HepG2 (cell line): ENCODE results near the gene CISH. TPM values are rescaled to one million over a fixed set of nuclear protein-coding genes. Genes with fewer than 3 reads are reported as not detected.

Experiments used
- ARID2 ChIP-seq: sonication (generic); formaldehyde crosslinking; IDR thresholded peaks from 2 replicates; pipeline ENCODE4 v1.8.1; 2022; ENCODE audit warnings: mild to moderate bottlenecking, missing genetic modification reagents, borderline replicate concordance
- ARNT2 ChIP-seq: sonication (generic); formaldehyde crosslinking; IDR thresholded peaks from 2 replicates; pipeline ENCODE4 v1.8.0; 2022; ENCODE audit warnings: mild to moderate bottlenecking, low read depth, missing genetic modification reagents, moderate library complexity
- ATAD3A ChIP-seq: sonication (generic); formaldehyde crosslinking; IDR thresholded peaks from 2 replicates; pipeline ENCODE4 v1.4.0; 2020; ENCODE audit warnings: missing genetic modification reagents
- BCLAF1 ChIP-seq: fragments of 450-650 bp; IDR thresholded peaks from 2 replicates; pipeline ENCODE4 v1.6.1; 2017; ENCODE audit warnings: mild to moderate bottlenecking
- FOXJ3 ChIP-seq: sonication (generic); formaldehyde crosslinking; IDR thresholded peaks from 2 replicates; pipeline ENCODE4 v1.4.0; 2020; ENCODE audit warnings: missing genetic modification reagents, mild to moderate bottlenecking, borderline replicate concordance
- KDM2A ChIP-seq: sonication (generic); formaldehyde crosslinking; IDR thresholded peaks from 2 replicates; pipeline ENCODE4 v1.4.0; 2020; ENCODE audit warnings: low read depth, missing genetic modification reagents, borderline replicate concordance
- NFE2L2 ChIP-seq: fragments of 150-350 bp; IDR thresholded peaks from 2 replicates; pipeline ENCODE4 v1.6.1; 2014; ENCODE audit warnings: low read length
- PHF8 ChIP-seq: sonication (generic); formaldehyde crosslinking; IDR thresholded peaks from 2 replicates; pipeline ENCODE4 v1.5.0; 2020; ENCODE audit warnings: missing genetic modification reagents
- PLSCR1 ChIP-seq: sonication (generic); formaldehyde crosslinking; IDR thresholded peaks from 2 replicates; pipeline ENCODE4 v1.5.0; 2020; ENCODE audit warnings: missing genetic modification reagents, mild to moderate bottlenecking, borderline replicate concordance
- RFX3 ChIP-seq: IDR thresholded peaks from 2 replicates; pipeline ENCODE4 v1.6.1; 2016; ENCODE audit warnings: missing biosample characterization, missing genetic modification reagents
- RNF2 ChIP-seq: fragments of 450-650 bp; conservative IDR thresholded peaks from 2 replicates; pipeline ENCODE4 v1.6.1; 2016; ENCODE audit warnings: low read depth
- SMAD9 ChIP-seq: sonication (generic); formaldehyde crosslinking; IDR thresholded peaks from 2 replicates; pipeline ENCODE4 v1.5.1; 2020; ENCODE audit warnings: mild to moderate bottlenecking, missing genetic modification reagents
- SP5 ChIP-seq: IDR thresholded peaks from 2 replicates; pipeline ENCODE4 v1.6.1; 2016; ENCODE audit warnings: low read depth, borderline replicate concordance
- TAF15 ChIP-seq: fragments of 200-400 bp; formaldehyde crosslinking; IDR thresholded peaks from one replicate; pipeline ENCODE4 v1.6.1; 2018; ENCODE audit warnings: mild to moderate bottlenecking, low read depth, low read length; ENCODE audit not compliant: poor library complexity, severe bottlenecking
- TFDP1 ChIP-seq: IDR thresholded peaks from 2 replicates; pipeline ENCODE4 v1.6.1; 2016; ENCODE audit warnings: missing compliant biosample characterization, missing genetic modification reagents, borderline replicate concordance
- THAP8 ChIP-seq: sonication (generic); formaldehyde crosslinking; IDR thresholded peaks from 2 replicates; pipeline ENCODE4 v1.5.1; 2020; ENCODE audit warnings: missing genetic modification reagents, mild to moderate bottlenecking, borderline replicate concordance
- ZBTB38 ChIP-seq: sonication (generic); formaldehyde crosslinking; IDR thresholded peaks from 2 replicates; pipeline ENCODE4 v1.5.1; 2020; ENCODE audit warnings: mild to moderate bottlenecking, missing genetic modification reagents
- ZNF180 ChIP-seq: sonication (generic); formaldehyde crosslinking; IDR thresholded peaks from 2 replicates; pipeline ENCODE4 v1.4.0; 2020; ENCODE audit warnings: low read depth, missing genetic modification reagents, borderline replicate concordance
- ZNF614 ChIP-seq: IDR thresholded peaks from 2 replicates; pipeline ENCODE4 v1.6.1; 2018; ENCODE audit warnings: missing biosample characterization, missing genetic modification reagents, inconsistent platforms, borderline replicate concordance
- ZNF737 ChIP-seq: sonication (generic); formaldehyde crosslinking; IDR thresholded peaks from 2 replicates; pipeline ENCODE4 v1.5.0; 2020; ENCODE audit warnings: missing genetic modification reagents, mild to moderate bottlenecking, borderline replicate concordance
- ZNF816 ChIP-seq: sonication (generic); formaldehyde crosslinking; IDR thresholded peaks from 2 replicates; pipeline ENCODE4 v1.8.0; 2022; ENCODE audit warnings: missing genetic modification reagents, mild to moderate bottlenecking, borderline replicate concordance
- ZSCAN21 ChIP-seq: sonication (generic); formaldehyde crosslinking; IDR thresholded peaks from 2 replicates; pipeline ENCODE4 v1.8.0; 2022; ENCODE audit warnings: mild to moderate bottlenecking, missing genetic modification reagents, moderate library complexity, borderline replicate concordance
- polyA plus RNA-seq, 8 experiments: library from polyadenylated mRNA; depleted of rRNA in 3 of 8; stranded (reverse) in 7 of 8; unstranded in 1 of 8; fragments of >200 nt; fragmentation: Illumina TruSeq in 4 of 8; extraction: Trizol in 4 of 8; gene quantifications; 2 replicates each; pipeline versions ENCODE4 v1.2.1 to v1.2.3, GENCODE V29; 2011 to 2016; ENCODE audit warnings: low read depth in 4 of 8, missing spikeins in 1 of 8, mixed read lengths in 1 of 8; ENCODE audit not compliant: insufficient read depth in 1 of 8
- total RNA-seq, 5 experiments: library from RNA; depleted of rRNA; stranded (reverse); fragments of >200 nt; fragmentation: Illumina TruSeq; extraction: Trizol; gene quantifications; 2 replicates each; pipeline ENCODE4 v1.2.3, GENCODE V29; 2016; ENCODE audit warnings: low read depth in 1 of 5

Gene CISH
- total and polyA plus RNA-seq, 2 of the 13 experiments (the other 11 are each of a cell fraction or from before 2014, with no cell fraction given), result 0.91 to 1.5 TPM

- TF ChIP-seq TFDP1 (CRISPR knock-in tag), result peak; percentile 88
- no peak for TF ChIP-seq BCLAF1
- peak; percentile 81 for TF ChIP-seq SP5
- TF ChIP-seq ZNF816 (CRISPR knock-in tag), result peak; percentile 95; the same call in 1 of the 2 replicates
- no peak for TF ChIP-seq ZNF737 (CRISPR knock-in tag)
- TF ChIP-seq ARNT2, result peak; percentile 84; the same call in 1 of the 2 replicates
- peak; percentile 84 for TF ChIP-seq ZBTB38 (CRISPR knock-in tag)
- no peak for TF ChIP-seq PLSCR1
- peak; percentile 39; the same call in 1 of the 2 replicates for TF ChIP-seq FOXJ3 (CRISPR knock-in tag)
- TF ChIP-seq RNF2, result peak; percentile 97
- TF ChIP-seq RFX3, result 0 out of 2 replicates have a peak, but pooled peaks have one; percentile 5
- TF ChIP-seq ZNF180, result no peak
- no peak for TF ChIP-seq TAF15
- no peak for TF ChIP-seq NFE2L2
- peak; percentile 26; the same call in 1 of the 2 replicates for TF ChIP-seq ARID2 (CRISPR knock-in tag)
- no peak for TF ChIP-seq ZNF614
- TF ChIP-seq SMAD9, result 0 out of 2 replicates have a peak, but pooled peaks have one; percentile 87
- 0 out of 2 replicates have a peak, but pooled peaks have one; percentile 15 for TF ChIP-seq THAP8 (CRISPR knock-in tag)
- TF ChIP-seq ZSCAN21 (CRISPR knock-in tag), result peak; percentile 87
- no peak for TF ChIP-seq ATAD3A (CRISPR knock-in tag)
- TF ChIP-seq PHF8 (CRISPR knock-in tag), result peak; percentile 47
- TF ChIP-seq KDM2A (CRISPR knock-in tag), result peak; percentile 76; the same call in 1 of the 2 replicates
Measured at GRCh38 chr3:50611464-50612233, at the start of gene CISH (continued).
